Neuronal stem cell (in vitro differentiated cells): ENCODE data around the gene HACD2.

ENCODE experiments used
- DNase-seq: peaks from one replicate; pipeline ENCODE4 v3.0.0-alpha.2; 2013; ENCODE audit warnings: low spot score
- H2AFZ ChIP-seq: one replicate; pipeline ENCODE4 v1.6.1; 2013; ENCODE audit warnings: mild to moderate bottlenecking, low read length, inconsistent platforms
- H2AK5ac ChIP-seq: 2 replicates; pipeline ENCODE4 v1.6.1; 2013; ENCODE audit warnings: low read depth, mild to moderate bottlenecking, inconsistent platforms, low read length, moderate library complexity, mixed read lengths
- H2BK120ac ChIP-seq: 2 replicates; pipeline ENCODE4 v1.6.1; 2013; ENCODE audit warnings: low read depth, mild to moderate bottlenecking, inconsistent platforms, low read length, moderate library complexity, mixed read lengths
- H2BK12ac ChIP-seq: one replicate; pipeline ENCODE4 v1.6.1; 2013; ENCODE audit warnings: low read length, inconsistent platforms
- H2BK15ac ChIP-seq: 2 replicates; pipeline ENCODE4 v1.6.1; 2013; ENCODE audit warnings: mild to moderate bottlenecking, low read length, inconsistent platforms, mixed read lengths
- H2BK5ac ChIP-seq: one replicate; pipeline ENCODE4 v1.6.1; 2013; ENCODE audit warnings: inconsistent platforms, mild to moderate bottlenecking, low read length, moderate library complexity
- H3K14ac ChIP-seq: one replicate; pipeline ENCODE4 v1.6.1; 2013; ENCODE audit warnings: low read length, inconsistent platforms
- H3K18ac ChIP-seq: 2 replicates; pipeline ENCODE4 v1.6.1; 2013; ENCODE audit warnings: low read length, inconsistent platforms
- H3K23ac ChIP-seq: 2 replicates; pipeline ENCODE4 v1.6.1; 2013; ENCODE audit warnings: low read depth, mild to moderate bottlenecking, mixed read lengths, low read length, inconsistent platforms; ENCODE audit not compliant: poor library complexity
- H3K27ac ChIP-seq: replicated peaks from 3 replicates; pipeline ENCODE4 v1.5.1; 2013; ENCODE audit warnings: low read length, inconsistent platforms
- H3K27me3 ChIP-seq, 3 experiments: 2 replicates each; pipeline ENCODE4 v1.6.1; 2013; ENCODE audit warnings: low read length in 3 of 3, mild to moderate bottlenecking in 2 of 3, inconsistent platforms in 1 of 3, low read depth in 1 of 3, mixed read lengths in 1 of 3, moderate library complexity in 1 of 3; ENCODE audit not compliant: control insufficient read depth in 3 of 3, insufficient read depth in 3 of 3
- H3K36me3 ChIP-seq, 2 donors: replicated peaks in 1 of 2; 2 replicates each; pipeline ENCODE4 v1.6.1; 2013; ENCODE audit warnings: low read length in 2 of 2; ENCODE audit not compliant: control insufficient read depth in 2 of 2, insufficient read depth in 2 of 2
- H3K4ac ChIP-seq: 2 replicates; pipeline ENCODE4 v1.6.1; 2013; ENCODE audit warnings: inconsistent platforms, mild to moderate bottlenecking, low read length, moderate library complexity
- H3K4me1 ChIP-seq, 2 donors: 1 replicate in 1 of 2; 2 replicates in 1 of 2; pipeline ENCODE4 v1.6.1; 2013; ENCODE audit warnings: low read length in 2 of 2, low read depth in 1 of 2; ENCODE audit not compliant: control insufficient read depth in 2 of 2, insufficient read depth in 1 of 2
- H3K4me2 ChIP-seq: one replicate; pipeline ENCODE4 v1.6.1; 2013; ENCODE audit warnings: mild to moderate bottlenecking, low read length, inconsistent platforms; ENCODE audit not compliant: insufficient read depth, poor library complexity, severe bottlenecking
- H3K4me3 ChIP-seq, 2 donors: 2 replicates each; pipeline ENCODE4 v1.5.1; 2013; ENCODE audit warnings: low read length in 2 of 2, mild to moderate bottlenecking in 2 of 2, inconsistent platforms in 1 of 2, moderate library complexity in 1 of 2
- H3K79me1 ChIP-seq: one replicate; pipeline ENCODE4 v1.6.1; 2013; ENCODE audit warnings: low read depth, mild to moderate bottlenecking, inconsistent platforms, low read length, moderate library complexity
- H3K9ac ChIP-seq: one replicate; pipeline ENCODE4 v1.6.1; 2013; ENCODE audit warnings: mild to moderate bottlenecking, low read depth, low read length, inconsistent platforms; ENCODE audit not compliant: poor library complexity
- H3K9me3 ChIP-seq, 2 donors: replicated peaks in 1 of 2; 2 replicates each; pipeline versions ENCODE3 to v1.6.1; 2013; ENCODE audit warnings: low read length in 2 of 2, mild to moderate bottlenecking in 2 of 2, inconsistent platforms in 1 of 2, low read depth in 1 of 2, mixed read lengths in 1 of 2, moderate library complexity in 1 of 2; ENCODE audit not compliant: control insufficient read depth in 2 of 2, insufficient read depth in 1 of 2
- H4K8ac ChIP-seq: one replicate; pipeline ENCODE4 v1.6.1; 2013; ENCODE audit warnings: low read depth, mild to moderate bottlenecking, inconsistent platforms, low read length, moderate library complexity
- H4K91ac ChIP-seq: one replicate; pipeline ENCODE4 v1.6.1; 2013; ENCODE audit warnings: low read length, low read depth, mild to moderate bottlenecking, inconsistent platforms; ENCODE audit not compliant: poor library complexity
- WGBS, 2 donors: extraction: QIAGEN DNeasy Blood & Tissue Kit; methylation state at CpG; one replicate each; pipeline ENCODE4 v1.1.7; 2013; ENCODE audit warnings: missing lambda C conversion rate in 2 of 2, mixed read lengths in 1 of 2; ENCODE audit not compliant: insufficient read length in 2 of 2, insufficient replicate concordance in 1 of 2; ENCODE audit errors: extremely low coverage in 2 of 2; 5-methylcytosine and 5-hydroxymethylcytosine counted together

Gene HACD2

DNA sequence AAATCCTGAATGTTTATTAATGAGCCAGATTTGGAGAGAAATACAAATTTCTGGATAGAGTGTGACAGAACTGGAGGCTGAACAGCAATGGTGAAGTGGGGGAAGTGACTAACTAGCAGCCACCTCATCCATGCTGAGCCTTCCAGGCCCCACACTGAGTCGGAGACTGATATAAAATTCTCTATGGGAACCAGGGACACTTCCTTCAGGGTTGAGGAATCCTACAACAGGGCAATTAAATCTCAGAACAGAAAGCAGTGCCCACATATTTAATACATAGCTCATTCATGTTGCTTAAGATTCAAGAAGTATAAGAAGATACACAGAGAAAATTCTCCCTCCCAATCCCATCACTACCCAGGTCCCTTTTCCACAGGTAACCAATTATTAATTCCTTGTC, 49.3 kb downstream of the HACD2 start:
- no peak overlapping the region for H3K18ac ChIP-seq
- WGBS, 2 donors = no CpG with 5 or more reads among the region's 1 CpG
- DNase-seq = no peak
- no peak overlapping the region for H4K91ac ChIP-seq
- no peak overlapping the region for H4K8ac ChIP-seq
- H3K36me3 ChIP-seq = no peaks in the 10 kb centered on the region
- H2AFZ ChIP-seq = no peak overlapping the region
- H2BK5ac ChIP-seq = no peak overlapping the region
- no peaks in the 10 kb centered on the region for H3K27me3 ChIP-seq
- H3K4ac ChIP-seq = no peak overlapping the region
- H3K27ac ChIP-seq = no peak overlapping the region
- no peaks in the 10 kb centered on the region for H3K4me1 ChIP-seq
- H3K4me3 ChIP-seq = no peak overlapping the region
- H3K23ac ChIP-seq = no peak overlapping the region
- peaks cover 2% of the 10 kb centered on the region for H3K79me1 ChIP-seq
- H2BK120ac ChIP-seq = no peak overlapping the region
- H3K9me3 ChIP-seq = no peaks in the 10 kb centered on the region
- no peak overlapping the region for H2BK12ac ChIP-seq
- H3K4me2 ChIP-seq = no peak overlapping the region
- no peak overlapping the region for H2AK5ac ChIP-seq
- no peak overlapping the region for H2BK15ac ChIP-seq
- H3K9ac ChIP-seq = no peak overlapping the region
- no peak overlapping the region for H3K14ac ChIP-seq

DNA sequence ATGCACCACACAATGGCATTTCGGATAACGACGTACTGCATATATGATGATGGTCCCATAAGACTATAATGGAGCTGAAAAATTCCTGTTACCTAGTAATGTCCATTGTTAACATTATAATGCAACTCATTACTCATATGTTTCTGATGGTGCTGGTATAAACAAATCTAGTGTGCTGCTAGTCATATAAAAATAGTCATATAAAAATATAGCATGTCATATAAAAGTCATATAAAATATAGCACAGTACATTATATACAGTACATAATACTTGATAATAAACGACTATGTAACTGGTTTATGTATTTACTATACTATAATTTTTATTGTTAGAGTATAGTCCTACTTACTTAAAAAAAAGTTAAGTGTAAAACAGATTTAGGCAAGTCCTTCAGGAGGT, 50.6 kb downstream of the HACD2 start:
- H3K27me3 ChIP-seq = no peaks in the 10 kb centered on the region
- no peaks in the 10 kb centered on the region for H3K9me3 ChIP-seq
- H3K18ac ChIP-seq = no peak overlapping the region
- no peak overlapping the region for H2AK5ac ChIP-seq
- H3K36me3 ChIP-seq = no peaks in the 10 kb centered on the region
- no peak for DNase-seq
- no peak overlapping the region for H3K27ac ChIP-seq
- H4K8ac ChIP-seq = no peak overlapping the region
- WGBS, 2 donors = no CpG with 5 or more reads among the region's 4 CpGs
- H2AFZ ChIP-seq = no peak overlapping the region
- H3K23ac ChIP-seq = no peak overlapping the region
- no peak overlapping the region for H3K4me2 ChIP-seq
- H3K4me1 ChIP-seq = no peaks in the 10 kb centered on the region
- no peak overlapping the region for H2BK15ac ChIP-seq
- no peak overlapping the region for H3K4me3 ChIP-seq
- no peak overlapping the region for H2BK5ac ChIP-seq
- H2BK12ac ChIP-seq = no peak overlapping the region
- no peak overlapping the region for H3K9ac ChIP-seq
- H2BK120ac ChIP-seq = no peak overlapping the region
- H3K14ac ChIP-seq = no peak overlapping the region
- H4K91ac ChIP-seq = no peak overlapping the region
- H3K79me1 ChIP-seq = peaks cover 2% of the 10 kb centered on the region
- H3K4ac ChIP-seq = no peak overlapping the region

DNA sequence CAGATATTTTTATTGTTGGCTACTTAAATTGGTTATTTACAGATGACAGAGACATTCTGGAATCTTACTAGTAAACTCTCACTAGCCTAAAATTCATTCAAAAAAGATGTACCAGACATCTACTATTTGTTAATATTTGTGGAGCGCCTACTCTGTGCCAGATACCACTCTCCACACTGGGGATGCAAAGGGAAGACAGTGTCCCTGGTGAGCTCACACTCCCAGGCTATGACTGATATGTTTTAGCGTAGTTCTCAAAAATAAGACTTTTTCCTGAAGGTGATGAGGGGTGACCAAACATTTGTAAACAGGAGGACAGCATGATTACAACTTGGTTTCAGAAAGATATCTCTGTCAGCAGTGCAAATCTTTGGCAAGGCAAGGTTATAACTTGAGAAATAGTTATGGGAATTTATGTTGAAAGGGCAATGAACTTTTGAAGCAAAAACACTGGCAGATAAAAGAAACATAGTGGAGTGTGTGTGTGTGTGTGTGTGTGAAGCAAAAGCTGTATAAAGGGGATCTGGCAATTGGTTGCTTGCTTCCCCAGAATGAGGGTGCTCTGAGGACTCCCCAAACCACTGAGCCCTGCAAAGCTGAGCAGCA, 51.2 kb downstream of the HACD2 start:
- no peak overlapping the region for H2AK5ac ChIP-seq
- H2BK5ac ChIP-seq = no peak overlapping the region
- H3K27me3 ChIP-seq = no peaks in the 10 kb centered on the region
- no peak overlapping the region for H3K4ac ChIP-seq
- H3K23ac ChIP-seq = no peak overlapping the region
- H3K4me3 ChIP-seq = no peak overlapping the region
- H3K4me1 ChIP-seq = no peaks in the 10 kb centered on the region
- H3K9me3 ChIP-seq = no peaks in the 10 kb centered on the region
- H2AFZ ChIP-seq = no peak overlapping the region
- H2BK12ac ChIP-seq = no peak overlapping the region
- WGBS, 2 donors = no CpG with 5 or more reads among the region's 2 CpGs
- DNase-seq = no peak
- H3K79me1 ChIP-seq = peaks cover 2% of the 10 kb centered on the region
- no peak overlapping the region for H3K4me2 ChIP-seq
- no peak overlapping the region for H3K14ac ChIP-seq
- no peak overlapping the region for H4K8ac ChIP-seq
- H3K27ac ChIP-seq = no peak overlapping the region
- no peak overlapping the region for H2BK15ac ChIP-seq
- H2BK120ac ChIP-seq = no peak overlapping the region
- H3K18ac ChIP-seq = no peak overlapping the region
- no peak overlapping the region for H3K9ac ChIP-seq
- no peaks in the 10 kb centered on the region for H3K36me3 ChIP-seq
- H4K91ac ChIP-seq = no peak overlapping the region

DNA sequence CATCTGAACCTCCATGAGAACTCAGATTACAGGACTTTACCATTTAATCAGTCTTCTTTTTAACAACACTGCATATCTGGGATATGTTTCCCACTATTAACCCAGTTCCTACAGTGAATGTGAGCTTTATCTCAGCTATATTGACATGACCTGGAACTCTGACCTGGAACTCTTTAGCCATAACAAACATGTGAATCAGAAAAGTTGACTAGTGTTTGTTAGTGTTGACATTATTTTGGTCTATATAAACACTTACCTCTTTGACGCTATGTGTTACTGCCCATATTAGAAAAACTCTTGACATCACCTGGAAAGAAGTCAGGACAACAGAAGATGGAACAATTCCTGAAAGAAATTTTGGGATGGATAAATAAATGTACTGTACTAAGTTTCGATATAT, 56.7 kb downstream of the HACD2 start:
- Histone ChIP-seq H3K4ac (no peak overlapping the region), H3K36me3 (peaks cover 2 to 52% of the 10 kb centered on the region in 2 donors), H3K27me3 (no peaks in the 10 kb centered on the region), H2BK12ac (no peak overlapping the region), H2AFZ (no peak overlapping the region), H4K8ac (no peak overlapping the region), H2BK15ac (no peak overlapping the region), H3K9ac (no peak overlapping the region), H3K23ac (no peak overlapping the region), H3K4me1 (peaks cover 0 to 11% of the 10 kb centered on the region in 2 donors), H3K18ac (no peak overlapping the region), H3K27ac (no peak overlapping the region), H3K79me1 (peaks cover 2% of the 10 kb centered on the region), H2BK5ac (no peak overlapping the region), H3K4me2 (no peak overlapping the region), H3K9me3 (no peaks in the 10 kb centered on the region), H4K91ac (no peak overlapping the region), H2AK5ac (no peak overlapping the region), H3K14ac (no peak overlapping the region), H3K4me3 (no peak overlapping the region), H2BK120ac (no peak overlapping the region)
- WGBS, 2 donors = no CpG with 5 or more reads among the region's 2 CpGs
- no peak for DNase-seq
